Pulmonary artery endothelial cell (primary cell): ENCODE data around the gene TIPRL. TPM values are rescaled to one million over a fixed set of nuclear protein-coding genes. Genes with fewer than 3 reads are reported as not detected.

Experiments used
- total RNA-seq: library from RNA; depleted of rRNA; stranded (reverse); fragments of >200 nt; gene quantifications from 2 replicates; pipeline ENCODE4 v1.2.3, GENCODE V29; 2014

TIPRL gene
- total RNA-seq, 1 donor from 2014 or later = 37.0 TPM

Other genes starting within 250 kb of the TIPRL start
- gene DCAF6, start 242.3 kb upstream of the TIPRL start, total RNA-seq = 47.9 and 49.9 TPM in 2 replicates
- 23.9 and 27.6 TPM in 2 replicates for gene MPC2, start 241.9 kb upstream of the TIPRL start, total RNA-seq
- 26.0 and 40.3 TPM in 2 replicates for gene GPR161, start 42.0 kb upstream of the TIPRL start, total RNA-seq
- 32.5 and 44.8 TPM in 2 replicates for gene SFT2D2, start 47.0 kb downstream of the TIPRL start, total RNA-seq
- gene TBX19, start 101.9 kb downstream of the TIPRL start, total RNA-seq = 0.40 and 0.74 TPM in 2 replicates